ENCODE data around the gene STYXL1. TPM values are rescaled to one million over a fixed set of nuclear protein-coding genes. Genes with fewer than 3 reads are reported as not detected.
A peak's percentile ranks its signal among the peaks of the same experiment; 100 is the strongest.
"Not testable (repeated sequence)": the region's sequence is repeated elsewhere in the genome, so short reads cannot be mapped to it uniquely, and the experiment has no call there.

The STYXL1 gene
- total RNA-seq, result 46.3 and 47.3 TPM in 2 replicates

DNA sequence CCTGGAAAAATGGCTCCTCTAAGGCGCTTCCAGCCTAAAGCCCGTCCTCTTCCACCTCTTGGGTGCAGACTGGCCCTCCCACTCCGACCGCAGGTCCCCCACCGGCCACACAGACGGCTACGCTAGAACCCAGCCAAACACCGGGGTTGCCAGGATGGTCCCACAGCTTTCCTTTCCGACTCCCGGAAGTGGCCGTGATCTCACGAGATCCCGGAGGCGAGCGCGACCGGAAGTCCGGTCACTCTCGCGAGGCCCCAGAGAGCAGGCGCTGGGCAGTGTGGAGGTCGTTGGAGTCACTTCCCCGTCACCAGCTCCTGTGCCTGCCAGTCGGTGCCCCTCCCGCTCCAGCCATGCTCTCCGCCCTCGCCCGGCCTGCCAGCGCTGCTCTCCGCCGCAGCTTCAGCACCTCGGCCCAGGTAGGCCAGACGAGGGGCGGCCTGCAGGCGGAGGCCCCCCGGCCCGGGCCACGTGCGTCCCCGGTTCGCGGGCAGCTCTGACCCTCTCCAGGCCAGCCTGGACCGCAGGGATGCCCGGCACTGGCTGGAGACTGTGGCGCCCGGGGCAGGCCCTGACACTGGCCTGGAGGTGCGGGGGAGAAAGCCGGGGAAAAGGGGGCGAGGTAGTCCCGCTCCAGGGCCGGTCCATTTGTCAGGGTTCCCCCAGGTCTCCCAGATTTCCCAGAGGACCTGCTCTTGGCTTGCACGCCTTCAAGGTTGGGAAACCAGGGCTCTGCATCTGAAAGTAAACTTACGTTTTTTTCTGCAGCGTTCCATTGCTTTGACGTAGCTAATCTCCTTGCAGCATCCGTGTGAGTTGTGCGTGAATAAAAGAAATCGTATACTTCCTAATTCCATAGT lies at the start of gene STYXL1, which contains the start of gene MDH2:
STYXL1 (minus strand) TSS at position 190 of the 857 bp plus-strand sequence. CDS start 17,477 bp downstream, outside the sequence.
MDH2 (plus strand) TSS at position 296 of the 857 bp plus-strand sequence; CDS start at position 351, 55 bp downstream.
- DNase-seq (ENCODE audit: extremely low read depth, low read depth, low spot score), result peak; percentile 70

GRCh38 chr7:76095908-76096307 lies 48.1 kb upstream of the STYXL1 start:
- DNase-seq (ENCODE audit: extremely low read depth, low read depth, low spot score), result no peak

DNA sequence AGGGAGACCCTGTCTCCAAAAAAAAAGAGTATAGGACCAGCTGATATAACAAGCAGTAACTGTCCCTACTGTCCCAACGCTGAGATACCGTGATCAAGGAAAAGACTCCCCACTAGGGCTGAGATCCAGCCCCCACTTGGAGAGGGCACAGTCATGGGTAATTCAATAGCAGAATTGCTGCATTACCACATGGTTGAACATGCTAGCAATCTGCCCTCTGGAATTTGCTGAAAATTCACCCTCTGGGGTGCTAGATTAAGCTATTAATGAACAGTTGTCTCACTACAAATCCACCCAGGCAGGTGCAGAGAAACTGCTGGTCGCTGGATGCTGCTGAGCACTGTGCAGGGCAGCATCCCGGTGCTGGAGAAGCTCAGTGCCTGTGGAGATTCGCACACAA lies 46.5 kb upstream of the STYXL1 start:
- DNase-seq (ENCODE audit: extremely low read depth, low read depth, low spot score), result not testable (repeated sequence)

- DNase-seq (ENCODE audit: extremely low read depth, low read depth, low spot score), result not testable (repeated sequence)
These were observed 45.7 kb upstream of the STYXL1 start for GRCh38 chr7:76093531-76093930.

DNA sequence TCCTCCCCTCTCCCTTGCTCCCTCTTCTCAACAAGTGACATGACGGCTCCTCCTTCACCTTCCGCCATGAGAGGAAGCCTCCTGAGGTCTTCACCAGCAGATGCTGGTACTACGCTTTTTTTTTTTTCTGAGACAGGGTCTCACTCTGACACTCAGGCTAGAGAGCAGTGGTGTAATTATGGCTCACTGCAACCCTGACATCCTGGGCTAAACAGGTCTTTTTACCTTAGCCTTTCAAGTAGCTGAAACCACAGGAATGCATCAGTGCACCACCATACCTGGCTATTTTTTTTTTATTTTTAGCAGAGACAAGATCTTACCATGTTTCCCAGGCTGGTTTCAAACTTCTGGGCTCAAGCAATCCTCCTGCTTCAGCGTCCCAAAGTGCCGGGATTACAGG lies 43.7 kb upstream of the STYXL1 start:
- no peak for DNase-seq (ENCODE audit: extremely low read depth, low read depth, low spot score)

DNA sequence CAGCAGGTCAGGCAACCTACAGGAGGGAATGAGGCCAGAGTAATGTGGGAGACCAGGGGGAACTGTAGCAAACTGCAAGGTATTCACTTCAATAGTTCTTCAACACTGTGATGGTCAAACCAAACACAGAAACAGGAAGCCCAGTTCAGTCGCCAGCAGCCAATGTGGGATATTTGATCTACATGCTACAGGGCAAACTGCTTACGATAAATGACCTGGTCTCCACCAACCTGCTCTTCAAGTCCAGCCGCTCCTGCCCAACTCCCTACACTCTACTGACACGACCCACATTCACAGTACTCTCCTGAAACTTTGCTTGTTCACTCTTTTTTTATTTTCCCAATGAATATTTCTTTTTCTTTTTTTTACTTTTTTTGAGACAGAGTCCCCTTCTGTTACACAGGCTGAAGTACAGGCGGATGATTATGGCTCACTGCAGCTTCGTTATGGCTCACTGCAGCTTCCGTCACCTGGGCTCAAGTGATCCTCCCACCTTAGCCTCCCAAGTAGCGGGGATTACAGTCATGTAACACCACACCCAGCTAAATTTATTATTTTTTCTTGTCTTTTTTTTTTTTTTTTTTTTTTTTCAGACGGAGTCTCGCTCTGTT lies 42.2 kb upstream of the STYXL1 start:
- no peak for DNase-seq (ENCODE audit: extremely low read depth, low read depth, low spot score)

GRCh38 chr7:76087362-76087791 lies 39.6 kb upstream of the STYXL1 start:
- peak; percentile 83 for DNase-seq (ENCODE audit: extremely low read depth, low read depth, low spot score)

DNA sequence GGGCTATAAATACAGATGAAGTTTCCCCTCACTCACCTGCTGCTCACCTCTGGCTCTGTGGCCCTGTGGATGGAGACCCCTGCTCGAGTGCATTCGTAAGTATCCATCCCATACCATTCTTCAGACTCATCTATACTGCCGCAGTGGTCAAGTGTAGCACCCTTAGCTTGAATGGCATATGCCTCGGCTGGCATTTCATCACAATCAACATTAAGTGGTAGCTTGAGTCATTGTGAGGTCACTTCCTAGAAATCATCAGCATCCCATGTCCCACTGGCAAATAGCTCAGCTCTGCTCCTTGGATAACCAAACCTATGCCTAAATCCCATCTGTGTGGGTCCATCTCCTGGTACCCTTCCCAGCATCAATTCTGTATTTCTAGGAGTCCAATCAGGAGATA lies 38.3 kb upstream of the STYXL1 start:
- no peak for DNase-seq (ENCODE audit: extremely low read depth, low read depth, low spot score)

DNA sequence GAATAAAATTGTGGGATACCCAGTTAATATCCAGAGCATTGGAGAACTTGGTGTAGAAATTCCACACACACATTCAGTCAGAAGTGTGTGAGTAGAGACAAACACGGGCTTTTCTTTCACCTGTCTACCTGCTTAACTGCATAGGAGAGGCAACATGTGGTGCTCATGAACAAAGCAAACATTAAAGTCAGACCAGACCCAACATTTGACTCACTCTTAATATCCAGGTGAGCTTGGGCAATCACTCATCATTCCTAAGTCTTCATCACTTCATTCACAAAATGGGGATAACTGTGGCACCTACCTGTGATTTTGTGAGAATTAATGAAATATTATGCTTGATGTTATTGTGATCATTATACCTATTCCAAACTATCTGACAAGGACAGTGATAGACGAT lies 36.3 kb upstream of the STYXL1 start:
- not testable (repeated sequence) for DNase-seq (ENCODE audit: extremely low read depth, low read depth, low spot score)

GRCh38 chr7:76080204-76080603 lies 32.4 kb upstream of the STYXL1 start:
- DNase-seq (ENCODE audit: extremely low read depth, low read depth, low spot score), result no peak

DNA sequence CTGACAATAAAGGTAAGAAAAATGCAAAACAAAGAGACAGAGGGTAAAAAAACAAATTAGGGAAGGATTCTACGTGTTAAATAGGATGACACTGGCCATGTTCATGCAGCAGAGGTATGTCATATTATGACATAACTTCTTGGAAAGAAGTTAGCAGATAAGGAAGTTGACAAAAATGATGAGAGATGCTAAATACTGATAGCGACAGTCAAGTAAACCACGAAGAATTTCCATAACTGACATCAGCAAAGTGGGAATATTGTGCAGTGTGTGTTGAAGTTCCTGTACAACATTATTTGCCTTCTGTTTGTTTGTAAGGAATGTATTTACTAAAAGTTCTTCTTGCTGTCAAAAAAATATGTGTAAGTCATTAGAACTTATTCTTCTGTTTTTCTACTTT lies 29.6 kb upstream of the STYXL1 start:
- DNase-seq (ENCODE audit: extremely low read depth, low read depth, low spot score), result no peak

- no peak for DNase-seq (ENCODE audit: extremely low read depth, low read depth, low spot score)
These were observed 29.2 kb upstream of the STYXL1 start for GRCh38 chr7:76076995-76077394.

DNA sequence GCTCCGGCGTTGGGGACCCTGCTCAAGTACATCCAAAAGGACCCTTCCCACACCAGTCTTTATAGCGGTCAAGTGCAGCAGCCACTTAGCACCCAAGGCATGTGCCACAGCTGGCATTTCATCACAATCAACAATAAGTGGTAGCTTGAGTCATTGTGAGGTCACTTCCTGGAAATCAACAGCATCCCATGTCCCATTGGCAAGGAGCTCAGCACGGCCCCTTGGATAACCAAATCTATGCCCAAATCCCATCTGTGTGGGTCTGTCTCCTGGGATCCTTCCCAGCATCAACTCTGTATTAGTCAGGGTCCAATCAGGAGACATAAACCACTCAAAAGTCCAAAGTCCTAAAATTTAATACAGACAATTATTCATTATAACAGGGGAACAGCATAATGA lies 27.2 kb upstream of the STYXL1 start:
- no peak for DNase-seq (ENCODE audit: extremely low read depth, low read depth, low spot score)

- DNase-seq (ENCODE audit: extremely low read depth, low read depth, low spot score), result no peak
These were observed 26.6 kb upstream of the STYXL1 start for GRCh38 chr7:76074306-76074971.

GRCh38 chr7:76073335-76073990 lies 25.7 kb upstream of the STYXL1 start:
- DNase-seq (ENCODE audit: extremely low read depth, low read depth, low spot score), result no peak

DNA sequence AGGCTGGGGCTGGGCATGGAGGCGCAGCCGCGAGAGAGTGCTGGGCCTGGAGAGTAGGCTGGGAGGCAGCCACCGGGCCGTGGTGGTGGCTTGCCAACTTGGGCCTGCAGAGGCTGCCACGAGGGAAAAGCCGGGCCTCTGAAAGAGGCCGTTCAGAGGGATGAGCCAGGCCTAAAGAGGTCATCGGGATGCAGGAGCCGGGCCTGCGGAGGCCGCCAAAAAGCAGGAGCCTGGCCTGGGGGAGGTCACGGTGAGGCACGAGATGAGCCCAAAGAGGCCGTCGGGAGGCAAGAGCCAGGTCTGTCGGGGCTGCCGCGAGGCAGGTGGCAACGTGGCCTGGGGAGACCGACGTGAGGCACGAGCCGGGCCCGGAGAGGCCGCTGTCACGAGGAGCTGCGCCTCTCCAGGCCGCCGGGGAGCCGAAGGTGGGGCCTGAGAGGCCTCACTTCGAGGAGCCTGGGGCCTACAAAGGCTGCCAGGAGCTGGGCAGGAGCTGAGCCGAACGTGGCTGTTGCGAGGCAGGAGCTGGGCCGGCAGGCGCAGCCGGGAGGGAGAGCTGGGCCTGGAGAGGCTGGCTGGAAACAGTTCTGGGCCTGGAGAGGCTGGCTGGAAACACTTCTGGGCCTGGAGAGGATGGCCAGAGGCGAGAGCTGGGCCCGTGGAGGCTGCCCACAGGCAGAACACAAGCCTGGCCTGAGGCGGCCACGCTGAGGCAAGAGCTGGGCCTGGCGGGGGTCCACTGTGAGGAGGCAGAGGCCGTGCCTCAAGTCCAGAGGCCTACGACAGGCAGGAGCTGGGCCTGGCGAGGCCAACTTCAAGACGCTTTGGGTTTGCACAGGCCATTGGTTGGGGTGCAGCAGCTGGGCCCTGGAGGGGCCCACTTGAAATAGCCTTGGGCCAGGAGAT lies 24.7 kb upstream of the STYXL1 start:
- DNase-seq (ENCODE audit: extremely low read depth, low read depth, low spot score), result no peak

- DNase-seq (ENCODE audit: extremely low read depth, low read depth, low spot score), result no peak
These were observed 23.8 kb upstream of the STYXL1 start for GRCh38 chr7:76071316-76072242.

DNA sequence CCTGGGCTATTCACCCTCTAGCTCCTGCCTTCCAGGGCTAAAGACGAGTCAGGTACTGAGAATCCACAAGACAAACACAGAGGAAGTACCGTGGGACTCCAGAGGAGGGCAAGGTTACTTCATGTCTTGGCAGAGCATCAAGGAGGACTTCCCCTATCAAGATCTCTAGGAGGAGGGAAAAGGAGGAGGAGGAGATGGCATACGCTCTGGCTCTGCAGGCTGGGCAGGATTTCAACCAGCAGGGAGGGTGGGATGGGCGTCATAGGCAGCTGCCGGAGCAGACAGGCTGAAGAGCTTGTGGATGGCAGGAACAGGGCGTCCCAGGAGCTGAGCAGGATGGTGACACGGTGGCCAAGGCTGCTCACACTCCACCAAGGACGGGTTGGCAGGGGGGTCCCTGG lies 21.4 kb upstream of the STYXL1 start:
- no peak for DNase-seq (ENCODE audit: extremely low read depth, low read depth, low spot score)

Measured in glomerular endothelial cell (primary cell).